Chondrocyte (in vitro differentiated cells): ENCODE results near the gene SORBS1. TPM values are rescaled to one million over a fixed set of nuclear protein-coding genes. Genes with fewer than 3 reads are reported as not detected.

ENCODE experiments used
- DNase-seq: peaks from one replicate; pipeline ENCODE4 v3.0.0; 2021; ENCODE audit warnings: mixed read lengths, low spot score
- H3K27ac Mint-ChIP-seq: one replicate; pipeline ENCODE4 v1.8.0; 2021; ENCODE audit warnings: mild to moderate bottlenecking, moderate library complexity, mixed read lengths; ENCODE audit not compliant: unreplicated experiment
- H3K27me3 Mint-ChIP-seq: 2 replicates; pipeline ENCODE4 v1.8.0; 2021; ENCODE audit warnings: low read depth, mixed read lengths
- H3K36me3 Mint-ChIP-seq: 2 replicates; pipeline ENCODE4 v1.8.0; 2021; ENCODE audit warnings: low read depth, mixed read lengths
- H3K4me1 Mint-ChIP-seq: 2 replicates; pipeline ENCODE4 v1.8.0; 2021; ENCODE audit warnings: low read depth, mild to moderate bottlenecking, mixed read lengths
- H3K4me3 Mint-ChIP-seq: one replicate; pipeline ENCODE4 v1.8.0; 2021; ENCODE audit warnings: mild to moderate bottlenecking, moderate library complexity, mixed read lengths; ENCODE audit not compliant: unreplicated experiment
- H3K9me3 Mint-ChIP-seq: 2 replicates; pipeline ENCODE4 v1.8.0; 2021; ENCODE audit warnings: low read depth, mixed read lengths
- total RNA-seq: library from RNA; stranded (reverse); gene quantifications from 3 replicates; pipeline ENCODE4 v1.2.1, GENCODE V29; 2021
- TF ChIP-seq, protein P1 (sequence below): fragments of 200-600 bp; sonication (generic); IDR thresholded peaks from 2 replicates; pipeline ENCODE4 v1.5.0; 2021; ENCODE audit warnings: antibody characterized with exemption, mild to moderate bottlenecking, moderate library complexity

SORBS1 gene
- total RNA-seq, 1 donor from 2014 or later = 5.0 TPM

DNA sequence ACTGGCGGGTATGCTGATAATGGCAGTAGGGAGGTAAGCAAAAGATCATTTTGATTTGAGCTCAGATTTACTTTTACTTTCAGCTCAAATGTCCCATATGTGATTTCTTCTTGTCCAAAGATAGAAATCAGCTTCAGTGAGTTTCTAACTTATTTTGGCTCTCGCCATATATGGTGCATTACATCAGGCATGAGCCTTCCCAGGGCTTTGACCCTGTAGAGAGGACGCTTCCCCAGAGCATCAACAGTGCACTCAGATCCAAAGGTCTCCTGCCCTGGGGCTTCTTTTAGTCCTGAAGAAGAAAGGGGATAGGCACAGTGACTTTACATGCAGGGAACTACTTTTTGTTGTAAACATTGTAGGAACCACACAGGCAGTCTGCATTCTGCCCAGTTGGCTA, 141.8 kb downstream of the SORBS1 start:
- H3K36me3 Mint-ChIP-seq = peaks cover 3% of the 10 kb centered on the region
- peaks cover 33% of the 10 kb centered on the region for H3K27me3 Mint-ChIP-seq
- H3K27ac Mint-ChIP-seq = no peak overlapping the region
- H3K4me3 Mint-ChIP-seq = no peak overlapping the region
- DNase-seq = no peak
- TF ChIP-seq, protein P1, sequence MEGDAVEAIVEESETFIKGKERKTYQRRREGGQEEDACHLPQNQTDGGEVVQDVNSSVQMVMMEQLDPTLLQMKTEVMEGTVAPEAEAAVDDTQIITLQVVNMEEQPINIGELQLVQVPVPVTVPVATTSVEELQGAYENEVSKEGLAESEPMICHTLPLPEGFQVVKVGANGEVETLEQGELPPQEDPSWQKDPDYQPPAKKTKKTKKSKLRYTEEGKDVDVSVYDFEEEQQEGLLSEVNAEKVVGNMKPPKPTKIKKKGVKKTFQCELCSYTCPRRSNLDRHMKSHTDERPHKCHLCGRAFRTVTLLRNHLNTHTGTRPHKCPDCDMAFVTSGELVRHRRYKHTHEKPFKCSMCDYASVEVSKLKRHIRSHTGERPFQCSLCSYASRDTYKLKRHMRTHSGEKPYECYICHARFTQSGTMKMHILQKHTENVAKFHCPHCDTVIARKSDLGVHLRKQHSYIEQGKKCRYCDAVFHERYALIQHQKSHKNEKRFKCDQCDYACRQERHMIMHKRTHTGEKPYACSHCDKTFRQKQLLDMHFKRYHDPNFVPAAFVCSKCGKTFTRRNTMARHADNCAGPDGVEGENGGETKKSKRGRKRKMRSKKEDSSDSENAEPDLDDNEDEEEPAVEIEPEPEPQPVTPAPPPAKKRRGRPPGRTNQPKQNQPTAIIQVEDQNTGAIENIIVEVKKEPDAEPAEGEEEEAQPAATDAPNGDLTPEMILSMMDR = no peak
- H3K4me1 Mint-ChIP-seq = peaks cover 19% of the 10 kb centered on the region
- no peaks in the 10 kb centered on the region for H3K9me3 Mint-ChIP-seq

- Mint-ChIP-seq H3K27me3 (peaks cover 42% of the 10 kb centered on the region), H3K4me1 (peaks cover 25% of the 10 kb centered on the region), H3K4me3 (no peak overlapping the region), H3K27ac (no peak overlapping the region), H3K9me3 (no peaks in the 10 kb centered on the region), H3K36me3 (peaks cover 6% of the 10 kb centered on the region)
- TF ChIP-seq, protein P1 = no peak
- DNase-seq = no peak
These were observed 144.2 kb downstream of the SORBS1 start for GRCh38 chr10:95416973-95417372.

DNA sequence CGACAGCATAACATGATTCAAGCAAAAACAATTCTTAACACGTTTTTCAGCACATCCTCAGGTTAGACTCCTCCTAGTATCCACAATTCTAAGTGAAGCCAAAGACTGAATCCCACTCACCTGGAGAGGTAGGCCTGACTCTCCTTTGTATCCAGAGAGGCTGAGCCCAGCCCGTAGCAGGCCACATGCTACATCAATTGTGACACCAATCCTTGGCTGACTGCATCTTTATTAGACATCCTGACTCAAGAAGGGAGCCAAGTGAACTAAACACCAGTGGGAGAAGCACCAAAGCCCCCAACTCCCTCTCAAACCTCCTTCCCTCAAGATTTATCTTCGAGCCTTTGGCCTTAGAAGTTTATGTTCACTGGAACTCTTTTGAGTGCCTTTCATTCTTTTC, 144.9 kb downstream of the SORBS1 start:
- TF ChIP-seq, protein P1 = no peak
- H3K36me3 Mint-ChIP-seq = peaks cover 6% of the 10 kb centered on the region
- no peak overlapping the region for H3K27ac Mint-ChIP-seq
- H3K4me1 Mint-ChIP-seq = peaks cover 25% of the 10 kb centered on the region
- H3K4me3 Mint-ChIP-seq = no peak overlapping the region
- no peak for DNase-seq
- peaks cover 37% of the 10 kb centered on the region for H3K27me3 Mint-ChIP-seq
- H3K9me3 Mint-ChIP-seq = no peaks in the 10 kb centered on the region

DNA sequence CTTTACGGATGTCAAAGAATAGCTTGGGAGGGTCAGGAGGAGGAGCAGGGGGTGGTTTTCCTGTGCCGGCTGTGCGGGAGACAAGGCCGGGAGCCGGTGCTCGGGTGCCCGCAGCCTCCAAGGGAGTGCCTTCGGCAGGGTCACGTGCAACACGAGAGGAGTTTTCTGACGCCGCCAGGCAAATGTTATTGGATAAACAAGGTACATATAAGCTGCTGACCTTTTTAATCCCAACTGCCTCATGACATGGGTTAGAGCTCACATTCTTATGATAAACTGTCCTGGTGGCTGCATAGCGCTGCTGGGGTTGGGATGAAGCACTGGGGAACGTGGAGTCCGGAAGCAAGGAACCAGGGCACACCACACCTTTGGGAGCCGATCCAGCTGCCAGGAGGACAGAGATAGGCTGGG, 145.5 kb downstream of the SORBS1 start:
- Mint-ChIP-seq H3K27ac (peak overlapping the region; percentile 36), H3K27me3 (peaks cover 34% of the 10 kb centered on the region), H3K4me3 (no peak overlapping the region), H3K36me3 (peaks cover 6% of the 10 kb centered on the region), H3K9me3 (no peaks in the 10 kb centered on the region), H3K4me1 (peaks cover 25% of the 10 kb centered on the region)
- TF ChIP-seq, protein P1 = no peak
- no peak for DNase-seq

DNA sequence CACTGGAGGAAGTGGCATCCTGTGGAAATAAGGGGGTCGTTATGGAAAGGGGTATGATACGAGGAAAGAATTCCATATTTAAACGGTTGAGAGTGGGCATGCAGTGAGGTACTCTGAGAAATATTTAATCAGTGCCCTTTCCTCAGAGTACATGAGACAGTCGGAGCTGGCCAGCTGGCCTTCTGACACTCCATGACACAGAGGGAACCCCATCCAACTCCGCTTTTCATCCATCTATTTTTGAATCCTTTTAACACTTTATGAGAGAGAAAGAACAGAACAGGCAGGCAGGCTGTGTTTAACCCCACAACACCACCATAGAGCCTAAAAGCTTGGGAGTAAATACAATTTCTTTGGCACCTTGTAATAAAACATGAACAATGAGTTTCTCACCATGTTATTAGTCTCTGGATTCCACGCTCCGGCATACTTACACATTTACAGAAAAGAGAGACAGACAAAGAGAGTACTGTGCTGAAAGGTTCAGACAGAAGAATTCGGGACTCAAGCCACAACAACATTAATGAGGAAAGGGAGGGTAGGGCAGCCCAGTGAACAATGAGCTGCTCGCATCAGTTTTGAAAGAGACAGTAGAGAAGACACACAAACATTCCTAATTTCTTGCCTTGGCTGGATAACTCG, 146.2 kb downstream of the SORBS1 start:
- Mint-ChIP-seq H3K27me3 (peaks cover 31% of the 10 kb centered on the region), H3K27ac (no peak overlapping the region), H3K36me3 (peaks cover 4% of the 10 kb centered on the region), H3K9me3 (no peaks in the 10 kb centered on the region), H3K4me3 (no peak overlapping the region), H3K4me1 (peaks cover 25% of the 10 kb centered on the region)
- DNase-seq = no peak
- TF ChIP-seq, protein P1 = no peak
